Astrocyte (in vitro differentiated cells and primary cell): ENCODE results near the gene PRRT3. TPM values are rescaled to one million over a fixed set of nuclear protein-coding genes. Genes with fewer than 3 reads are reported as not detected.

ENCODE experiments used
- DNase-seq: peaks from one replicate; pipeline ENCODE4 v3.0.0-alpha.2; 2010; ENCODE audit warnings: low read depth
- FAIRE-seq: peaks from 2 replicates; lab custom pipeline; 2011; peaks lifted over from hg19 to GRCh38; lab: Jason Lieb, UNC
- H2AFZ ChIP-seq: 2 replicates; pipeline ENCODE4 v1.6.0; 2012; ENCODE audit warnings: low read depth, low read length, inconsistent platforms
- H3K27ac ChIP-seq: 2 replicates; pipeline ENCODE4 v1.5.1; 2011; ENCODE audit warnings: low read depth, low read length, inconsistent platforms
- H3K27me3 ChIP-seq: 2 replicates; pipeline ENCODE4 v1.6.0; 2011; ENCODE audit warnings: low read length, inconsistent platforms; ENCODE audit not compliant: insufficient read depth
- H3K36me3 ChIP-seq: 2 replicates; pipeline ENCODE4 v1.5.1; 2011; ENCODE audit warnings: low read length, inconsistent platforms; ENCODE audit not compliant: insufficient read depth
- H3K4me1 ChIP-seq: 2 replicates; pipeline ENCODE4 v1.5.1; 2011; ENCODE audit warnings: low read length, inconsistent platforms; ENCODE audit not compliant: insufficient read depth
- H3K4me2 ChIP-seq: 2 replicates; pipeline ENCODE4 v1.6.0; 2012; ENCODE audit warnings: low read length, inconsistent platforms
- H3K4me3 ChIP-seq: 2 replicates; pipeline ENCODE4 v1.5.1; 2011; ENCODE audit warnings: low read depth, mild to moderate bottlenecking, low read length, inconsistent platforms; ENCODE audit not compliant: insufficient read depth
- H3K79me2 ChIP-seq: 2 replicates; pipeline ENCODE4 v1.6.0; 2012; ENCODE audit warnings: mild to moderate bottlenecking, low read length, inconsistent platforms; ENCODE audit not compliant: insufficient read depth
- H3K9ac ChIP-seq: 2 replicates; pipeline ENCODE4 v1.6.0; 2012; ENCODE audit warnings: mild to moderate bottlenecking, low read length, inconsistent platforms
- H3K9me3 ChIP-seq: 2 replicates; pipeline ENCODE4 v1.5.1; 2012; ENCODE audit warnings: low read depth, mild to moderate bottlenecking, low read length, inconsistent platforms; ENCODE audit not compliant: insufficient read depth
- H4K20me1 ChIP-seq: 2 replicates; pipeline ENCODE4 v1.6.0; 2012; ENCODE audit warnings: low read length, inconsistent platforms; ENCODE audit not compliant: insufficient read depth
- H3K27ac Mint-ChIP-seq: one replicate; pipeline ENCODE4 v1.8.0; 2021; ENCODE audit warnings: mild to moderate bottlenecking, mixed read lengths; ENCODE audit not compliant: unreplicated experiment
- H3K27me3 Mint-ChIP-seq: one replicate; pipeline ENCODE4 v1.8.0; 2021; ENCODE audit warnings: low read depth, mixed read lengths; ENCODE audit not compliant: unreplicated experiment
- H3K36me3 Mint-ChIP-seq: one replicate; pipeline ENCODE4 v1.8.0; 2021; ENCODE audit warnings: low read depth, mixed read lengths; ENCODE audit not compliant: unreplicated experiment
- H3K4me1 Mint-ChIP-seq: one replicate; pipeline ENCODE4 v1.8.0; 2021; ENCODE audit warnings: low read depth, mixed read lengths; ENCODE audit not compliant: unreplicated experiment
- H3K4me3 Mint-ChIP-seq: one replicate; pipeline ENCODE4 v1.8.0; 2021; ENCODE audit warnings: mild to moderate bottlenecking, moderate library complexity, mixed read lengths; ENCODE audit not compliant: unreplicated experiment
- H3K9me3 Mint-ChIP-seq: one replicate; pipeline ENCODE4 v1.8.0; 2021; ENCODE audit warnings: mild to moderate bottlenecking, mixed read lengths; ENCODE audit not compliant: unreplicated experiment
- CTCF ChIP-seq: IDR thresholded peaks from 2 replicates; pipeline ENCODE4 v1.5.1; 2011; ENCODE audit warnings: low read depth, mild to moderate bottlenecking, inconsistent platforms, low read length, moderate library complexity; ENCODE audit not compliant: insufficient read depth
- EZH2 ChIP-seq: IDR thresholded peaks from 2 replicates; pipeline ENCODE4 v1.6.1; 2012; ENCODE audit warnings: mild to moderate bottlenecking, low read length, inconsistent platforms; ENCODE audit not compliant: insufficient read depth
- total RNA-seq: library from RNA; stranded (reverse); gene quantifications from 2 replicates; pipeline ENCODE4 v1.2.1, GENCODE V29; 2021

Gene PRRT3
- total RNA-seq, 1 donor from 2014 or later, result 2.4 TPM

GRCh38 chr3:9970020-9970652, 17.9 kb upstream of the PRRT3 start:
- no peaks in the 10 kb centered on the region for H3K79me2 ChIP-seq
- no peak overlapping the region for H3K4me3 ChIP-seq
- Mint-ChIP-seq H3K4me3 (no peak overlapping the region), H3K4me1 (peaks cover 8% of the 10 kb centered on the region), H3K9me3 (no peaks in the 10 kb centered on the region), H3K27ac (no peak overlapping the region), H3K36me3 (peaks cover 14% of the 10 kb centered on the region), H3K27me3 (no peaks in the 10 kb centered on the region)
- TF ChIP-seq CTCF, result no peak
- TF ChIP-seq EZH2, result no peak
- no peak overlapping the region for H2AFZ ChIP-seq
- no peak overlapping the region for H3K27ac ChIP-seq
- H3K27me3 ChIP-seq, result no peaks in the 10 kb centered on the region
- H3K9ac ChIP-seq, result no peak overlapping the region
- peak; percentile 84 for DNase-seq
- H4K20me1 ChIP-seq, result no peaks in the 10 kb centered on the region
- FAIRE-seq, result peak; percentile 17
- peaks cover 26% of the 10 kb centered on the region for H3K36me3 ChIP-seq
- H3K9me3 ChIP-seq, result no peaks in the 10 kb centered on the region
- peaks cover 13% of the 10 kb centered on the region for H3K4me1 ChIP-seq
- H3K4me2 ChIP-seq, result peak overlapping the region; percentile 27

GRCh38 chr3:9969632-9970019, 17.4 kb upstream of the PRRT3 start:
- H3K4me2 ChIP-seq, result no peak overlapping the region
- no peaks in the 10 kb centered on the region for H4K20me1 ChIP-seq
- no peak for FAIRE-seq
- H3K4me3 ChIP-seq, result no peak overlapping the region
- H3K9me3 Mint-ChIP-seq, result no peaks in the 10 kb centered on the region
- peaks cover 8% of the 10 kb centered on the region for H3K4me1 Mint-ChIP-seq
- H2AFZ ChIP-seq, result no peak overlapping the region
- peaks cover 13% of the 10 kb centered on the region for H3K4me1 ChIP-seq
- no peaks in the 10 kb centered on the region for H3K27me3 Mint-ChIP-seq
- H3K36me3 Mint-ChIP-seq, result peaks cover 14% of the 10 kb centered on the region
- H3K27ac ChIP-seq, result no peak overlapping the region
- DNase-seq, result no peak
- no peaks in the 10 kb centered on the region for H3K9me3 ChIP-seq
- H3K4me3 Mint-ChIP-seq, result no peak overlapping the region
- H3K27me3 ChIP-seq, result no peaks in the 10 kb centered on the region
- H3K27ac Mint-ChIP-seq, result no peak overlapping the region
- TF ChIP-seq CTCF (no peak), EZH2 (no peak)
- peaks cover 23% of the 10 kb centered on the region for H3K36me3 ChIP-seq
- H3K79me2 ChIP-seq, result no peaks in the 10 kb centered on the region
- H3K9ac ChIP-seq, result no peak overlapping the region

GRCh38 chr3:9966841-9967240, 14.6 kb upstream of the PRRT3 start:
- Mint-ChIP-seq H3K4me1 (peaks cover 8% of the 10 kb centered on the region), H3K27me3 (no peaks in the 10 kb centered on the region), H3K4me3 (no peak overlapping the region), H3K9me3 (no peaks in the 10 kb centered on the region), H3K36me3 (peaks cover 18% of the 10 kb centered on the region), H3K27ac (no peak overlapping the region)
- TF ChIP-seq CTCF (no peak), EZH2 (no peak)
- H3K4me1 ChIP-seq, result peaks cover 13% of the 10 kb centered on the region
- no peaks in the 10 kb centered on the region for H4K20me1 ChIP-seq
- no peak overlapping the region for H3K4me2 ChIP-seq
- FAIRE-seq, result no peak
- no peaks in the 10 kb centered on the region for H3K27me3 ChIP-seq
- no peak overlapping the region for H3K9ac ChIP-seq
- no peak overlapping the region for H2AFZ ChIP-seq
- no peaks in the 10 kb centered on the region for H3K9me3 ChIP-seq
- H3K36me3 ChIP-seq, result peaks cover 15% of the 10 kb centered on the region
- no peak for DNase-seq
- no peak overlapping the region for H3K27ac ChIP-seq
- no peak overlapping the region for H3K4me3 ChIP-seq
- no peaks in the 10 kb centered on the region for H3K79me2 ChIP-seq
